SKM-1 treated with dmso at 0.1 percent for 144 hours (cell line): ENCODE data around the gene MYO10.
"Not testable (repeated sequence)": the region's sequence is repeated elsewhere in the genome, so short reads cannot be mapped to it uniquely, and the experiment has no call there.

Source experiments
- DNase-seq: peaks from one replicate; lab custom pipeline; 2025; ENCODE audit not compliant: unreplicated experiment; lab: John Stamatoyannopoulos, UW

The MYO10 gene

DNA sequence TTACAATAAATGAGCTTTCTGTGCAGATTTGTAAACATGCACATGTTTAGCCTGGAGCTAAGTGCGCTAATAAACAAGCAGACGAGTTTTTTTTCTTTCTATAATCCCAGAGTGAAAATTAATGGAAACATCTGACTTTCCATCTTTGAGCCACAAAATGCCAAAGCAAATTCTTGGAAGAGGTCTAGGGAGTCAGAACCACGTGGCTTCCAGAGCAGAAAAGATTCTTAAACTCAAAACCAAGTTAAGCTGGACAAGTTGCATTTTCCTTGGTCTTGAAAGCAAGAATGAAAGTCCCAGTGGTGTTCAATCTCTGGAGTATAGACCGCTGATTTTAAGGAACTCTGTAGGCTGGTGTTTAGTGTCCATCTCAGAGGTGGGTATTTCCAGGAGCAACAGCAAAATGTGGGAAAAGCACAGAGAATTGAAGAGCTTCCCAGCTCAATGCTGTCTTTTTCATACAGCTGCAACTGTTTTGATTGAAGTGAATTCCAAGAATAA, 71.4 kb downstream of the MYO10 start:
- DNase-seq, result no peak

DNA sequence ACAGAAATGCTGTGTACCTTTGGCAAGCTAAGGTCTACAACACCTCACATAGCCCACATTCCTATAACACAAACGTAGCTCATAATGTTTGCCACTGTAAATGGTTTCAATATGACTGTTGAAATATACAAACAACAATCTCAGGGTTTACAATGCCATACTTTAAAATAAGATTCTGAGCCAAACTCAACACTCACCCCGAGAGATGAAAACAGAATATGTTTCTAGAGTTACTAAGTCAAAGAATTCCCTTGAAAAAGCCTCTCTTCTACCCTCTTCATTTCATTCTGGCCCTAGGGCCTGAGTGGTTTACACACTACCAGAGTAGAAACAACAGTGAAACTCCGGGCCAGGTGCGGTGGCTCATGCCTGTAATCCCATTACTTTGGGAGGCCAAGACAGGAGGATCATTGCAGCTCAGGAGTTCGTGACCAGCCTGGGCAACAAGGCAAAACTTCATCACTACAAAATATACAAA, 72.6 kb downstream of the MYO10 start:
- DNase-seq, result no peak

DNA sequence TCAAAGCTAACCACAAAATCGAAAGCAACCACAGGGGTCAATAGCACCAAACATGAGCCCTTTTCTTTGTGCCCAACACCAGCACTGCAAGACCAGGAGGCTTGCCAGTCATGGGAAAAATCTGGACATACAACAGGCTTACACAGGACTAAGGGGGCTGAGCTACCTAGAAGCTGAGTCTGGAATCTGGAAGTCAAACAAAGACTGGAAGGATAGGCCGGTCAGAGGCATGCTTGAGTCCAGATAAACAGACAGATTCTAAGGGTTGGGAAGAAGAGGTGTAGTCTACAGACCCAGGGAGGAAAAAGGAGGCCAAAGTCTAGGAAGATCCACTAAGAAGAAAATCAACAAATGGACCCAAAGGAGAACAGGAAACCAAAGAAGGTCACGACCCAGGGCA, 73.3 kb downstream of the MYO10 start:
- no peak for DNase-seq

GRCh38 chr5:16859346-16859745, 76.7 kb downstream of the MYO10 start:
- no peak for DNase-seq

GRCh38 chr5:16858151-16858550, 77.9 kb downstream of the MYO10 start:
- no peak for DNase-seq

DNA sequence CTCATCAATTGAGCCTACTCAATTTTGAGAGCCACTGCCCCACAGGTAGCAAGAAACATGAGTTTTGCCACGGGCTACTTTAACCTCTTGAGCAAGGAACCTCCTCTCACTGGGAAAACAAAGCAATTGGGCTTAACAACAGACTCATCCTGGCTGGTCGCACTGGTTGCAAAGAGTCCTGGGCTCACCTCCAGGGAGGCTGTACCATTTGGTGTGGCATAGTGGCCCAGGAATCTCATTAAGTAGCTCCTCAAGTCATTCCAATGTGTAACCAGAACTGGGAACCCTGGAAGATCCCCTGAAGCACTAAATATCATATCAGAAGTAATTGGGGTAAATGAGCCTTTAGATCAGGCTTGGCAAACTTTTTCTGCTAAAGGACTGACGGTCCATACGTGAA, 78.5 kb downstream of the MYO10 start:
- no peak for DNase-seq

GRCh38 chr5:16856531-16856930, 79.6 kb downstream of the MYO10 start:
- no peak for DNase-seq

GRCh38 chr5:16855898-16856297, 80.2 kb downstream of the MYO10 start:
- no peak for DNase-seq

DNA sequence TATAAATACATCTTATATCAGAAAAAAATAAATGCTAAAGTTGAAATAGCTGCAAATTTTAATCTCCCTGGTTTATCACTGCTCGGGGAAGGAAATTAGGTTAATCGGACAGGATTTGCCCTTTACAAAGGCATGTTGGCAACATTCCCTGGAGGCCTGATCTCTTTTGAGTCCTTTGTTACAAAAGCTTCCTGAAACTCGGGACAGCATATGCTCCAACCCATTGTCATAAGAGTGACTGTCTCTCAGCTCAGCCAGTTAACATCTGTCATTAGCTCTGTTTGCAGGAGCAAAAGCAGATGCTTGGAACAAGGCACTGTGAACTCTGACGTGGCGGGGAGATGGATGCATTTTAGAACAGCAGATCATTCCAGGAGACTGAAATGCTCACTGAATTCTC, 80.6 kb downstream of the MYO10 start:
- no peak for DNase-seq

DNA sequence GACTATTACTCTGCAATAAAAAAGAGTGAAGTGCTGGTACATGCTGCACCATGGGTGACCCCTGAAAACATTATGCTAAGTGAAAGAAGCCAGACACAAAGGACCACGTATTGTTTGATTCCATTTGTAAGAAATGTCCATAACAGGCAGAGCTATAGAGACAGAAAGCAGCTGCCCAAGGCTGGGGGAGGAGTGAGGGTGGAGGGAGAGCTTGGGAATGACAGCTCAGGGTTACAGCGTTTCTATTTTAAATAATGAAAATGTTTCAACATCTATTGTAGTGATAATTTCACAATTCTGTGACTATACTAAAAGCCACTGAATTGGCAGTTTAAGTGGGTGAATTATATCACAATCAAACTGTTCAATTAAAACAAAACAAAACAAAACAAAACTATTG, 81.7 kb downstream of the MYO10 start:
- DNase-seq, result no peak

GRCh38 chr5:16853518-16853917, 82.6 kb downstream of the MYO10 start:
- no peak for DNase-seq

DNA sequence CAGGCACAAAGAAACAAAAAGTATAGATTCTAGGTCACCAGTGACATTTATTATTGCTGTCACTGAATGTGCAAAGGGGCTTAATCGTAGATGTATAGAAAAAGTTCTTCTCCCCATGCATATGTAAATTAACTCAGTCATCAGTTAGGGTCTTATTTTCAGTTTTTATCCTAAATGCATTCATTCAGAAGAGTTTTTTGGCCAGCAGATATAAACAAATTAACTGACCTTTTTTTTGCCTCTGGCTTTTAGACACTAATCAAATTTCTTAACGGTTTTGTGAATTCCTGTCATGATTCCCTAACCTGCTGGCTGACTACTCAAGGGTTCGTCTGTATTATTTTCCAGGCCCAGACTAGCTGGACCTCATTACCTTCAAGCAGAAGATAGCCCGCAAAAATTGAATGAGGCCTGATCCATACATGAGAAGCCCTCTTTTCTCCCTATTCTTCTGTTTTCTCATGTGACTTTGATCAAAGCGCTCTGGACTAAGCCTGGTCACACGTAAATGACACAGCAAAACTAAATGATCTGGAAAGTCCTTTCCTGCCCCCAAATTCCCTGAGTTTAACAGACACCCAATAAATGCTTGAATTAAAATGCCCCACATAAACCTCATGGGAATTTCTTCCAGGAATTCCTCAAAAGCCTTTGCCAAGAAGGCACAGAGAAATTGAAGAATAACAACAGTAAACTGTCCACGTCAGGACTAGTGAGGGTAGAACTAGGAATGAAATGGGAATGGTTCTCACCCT, 83.7 kb downstream of the MYO10 start:
- DNase-seq, result no peak

DNA sequence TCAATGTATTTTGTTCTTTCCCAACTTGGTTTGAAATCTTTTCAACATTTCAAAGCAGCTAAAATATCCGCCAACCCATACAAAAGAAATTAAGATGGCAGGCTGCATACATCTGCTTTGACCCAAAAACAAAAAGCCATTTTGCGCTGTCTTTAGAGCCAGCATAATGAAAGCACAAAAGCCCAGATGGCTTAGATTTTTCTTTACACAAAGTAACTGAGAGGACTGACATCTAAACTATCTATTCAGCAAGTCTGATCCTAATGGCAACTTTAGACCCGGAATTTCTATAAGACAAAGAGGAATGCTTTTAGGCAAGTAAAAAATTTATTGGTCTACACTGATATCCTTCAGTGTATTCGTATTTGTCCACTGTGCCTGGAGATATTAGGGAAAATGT, 86.3 kb downstream of the MYO10 start:
- no peak for DNase-seq

- DNase-seq, result no peak
Measured at GRCh38 chr5:16849181-16849580, 86.9 kb downstream of the MYO10 start.

- DNase-seq, result no peak
Measured at GRCh38 chr5:16844952-16845351, 91.1 kb downstream of the MYO10 start.

DNA sequence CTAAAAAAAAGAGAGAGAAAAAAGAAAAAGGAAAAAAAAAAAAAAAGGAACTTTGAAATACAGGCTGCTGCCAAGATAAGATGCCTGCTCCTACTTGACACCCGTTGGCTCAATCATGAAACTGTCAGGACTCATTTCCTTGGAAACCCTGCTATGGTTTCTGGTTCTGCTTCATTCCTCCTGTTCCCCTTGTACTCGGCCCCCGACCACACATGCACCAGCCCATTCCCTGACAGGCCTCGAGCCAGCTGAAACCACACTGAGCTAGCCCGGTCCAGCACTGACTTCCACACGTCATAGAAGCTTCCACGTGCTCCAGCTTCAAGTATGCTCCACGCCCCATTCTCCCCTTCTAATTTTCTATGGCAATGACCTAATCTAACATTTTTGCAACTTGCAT, 93.2 kb downstream of the MYO10 start:
- DNase-seq, result no peak

DNA sequence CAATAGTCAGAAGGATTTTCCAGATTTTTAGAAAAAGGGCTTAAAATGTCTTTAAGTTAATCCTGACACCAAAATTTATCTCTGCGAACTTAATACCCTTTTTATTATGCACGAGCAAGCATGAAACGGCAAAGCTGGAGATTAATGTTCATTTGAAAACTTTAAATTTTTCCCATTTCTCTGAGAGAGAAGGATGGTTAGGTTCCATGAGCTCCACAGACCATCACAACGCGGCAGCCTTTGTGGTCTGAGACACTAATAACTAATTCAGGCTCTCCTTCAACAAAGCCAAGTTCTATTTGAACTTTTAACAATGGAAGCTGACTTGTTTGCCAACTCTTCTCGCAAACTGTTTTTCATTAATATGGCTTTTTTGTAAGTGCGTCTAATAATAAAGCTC, 94.7 kb downstream of the MYO10 start:
- no peak for DNase-seq

DNA sequence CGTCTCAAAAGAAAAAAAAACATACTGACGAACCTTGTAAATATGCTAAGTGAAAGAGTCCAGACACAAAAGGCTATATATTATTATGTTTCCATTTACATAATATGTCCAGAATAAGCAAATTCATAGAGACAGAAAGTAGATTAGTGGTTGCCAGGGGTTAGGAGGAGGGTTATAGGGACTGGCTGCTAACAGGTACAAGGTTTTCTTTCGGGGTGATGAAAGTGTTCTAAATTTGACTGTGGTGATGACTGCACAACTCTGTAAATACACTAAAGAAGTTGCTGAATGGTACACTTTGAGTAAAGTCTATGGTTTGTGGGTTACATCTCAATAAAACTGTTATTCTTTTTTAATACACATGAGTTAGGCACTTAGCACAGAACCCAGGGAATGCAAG, 98.8 kb downstream of the MYO10 start:
- DNase-seq, result no peak

GRCh38 chr5:16834029-16834428, 102.1 kb downstream of the MYO10 start:
- no peak for DNase-seq

GRCh38 chr5:16831326-16831725, 104.8 kb downstream of the MYO10 start:
- DNase-seq, result not testable (repeated sequence)

- DNase-seq, result no peak
Measured at GRCh38 chr5:16827755-16828154, 108.3 kb downstream of the MYO10 start.

DNA sequence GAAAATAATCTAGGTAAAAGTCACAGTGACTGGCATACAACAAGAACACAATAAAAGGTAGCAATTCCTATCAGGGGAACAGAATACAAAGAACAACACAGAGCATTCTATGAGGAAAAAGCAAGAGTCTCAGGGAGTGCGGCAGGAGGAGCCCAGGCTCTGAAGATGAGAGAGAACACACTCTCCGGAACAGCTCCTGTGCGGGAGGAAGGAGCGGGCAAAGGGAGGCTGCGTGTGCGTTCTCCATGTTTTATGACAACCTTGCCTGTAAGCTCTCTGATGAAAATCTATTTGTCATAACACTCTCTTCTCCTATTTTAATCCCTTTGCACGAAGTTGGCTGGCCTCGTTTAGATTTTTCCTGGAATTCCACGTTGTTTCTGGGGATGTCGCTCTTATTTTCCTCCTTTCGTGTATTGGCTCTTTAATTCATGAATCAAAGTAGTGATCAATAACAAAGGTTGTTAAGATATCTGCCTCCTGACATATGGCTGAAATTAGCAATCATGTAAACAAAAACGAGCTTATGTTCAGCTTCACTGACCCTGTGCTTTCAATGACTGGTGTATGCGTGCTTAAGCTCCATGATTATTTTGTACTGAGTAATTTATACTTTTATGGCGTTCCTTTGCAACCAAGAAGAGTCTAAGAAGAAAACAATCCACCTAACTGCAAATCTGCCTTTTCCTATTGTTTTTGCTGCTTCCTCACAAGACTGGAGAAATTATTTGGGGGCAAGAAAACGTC, 109.5 kb downstream of the MYO10 start:
- DNase-seq, result no peak
